Peyer's patch (tissue), 4 donors: ENCODE results near the gene FRMPD1.

Experiments
- CTCF ChIP-seq, 6 experiments: fragments of 450-650 bp in 4 of 6; fragments of 200-600 bp in 2 of 6; sonication (generic) in 1 of 6; IDR thresholded peaks; one replicate each; pipeline ENCODE4 v1.5.1; 2017 to 2019; ENCODE audit warnings: antibody characterized with exemption in 6 of 6, mild to moderate bottlenecking in 3 of 6, moderate library complexity in 1 of 6
- POLR2A ChIP-seq, 2 donors: fragments of 450-650 bp; IDR thresholded peaks; one replicate each; pipeline ENCODE4 v1.5.1; 2017; ENCODE audit warnings: antibody characterized with exemption in 2 of 2, mild to moderate bottlenecking in 2 of 2, moderate library complexity in 2 of 2

GRCh38 chr9:37729499-37729898 is 78.7 kb downstream of the FRMPD1 start:
- no peak for TF ChIP-seq CTCF (IDR thresholded peaks at IDR 0.05)
- TF ChIP-seq POLR2A (IDR thresholded peaks at IDR 0.05) = no peak
